Endothelial cell (in vitro differentiated cells): Measurements from ENCODE around the gene NUDT3. TPM values are rescaled to one million over a fixed set of nuclear protein-coding genes. Genes with fewer than 3 reads are reported as not detected.
"Not testable (repeated sequence)": the region's sequence is repeated elsewhere in the genome, so short reads cannot be mapped to it uniquely, and the experiment has no call there.

Experiments used
- DNase-seq: peaks from one replicate; pipeline ENCODE4 v3.0.0; 2021; ENCODE audit warnings: low spot score
- H3K27ac Mint-ChIP-seq: one replicate; pipeline ENCODE4 v1.8.0; 2021; ENCODE audit warnings: mixed read lengths, inconsistent platforms; ENCODE audit not compliant: unreplicated experiment
- H3K27me3 Mint-ChIP-seq: one replicate; pipeline ENCODE4 v1.8.0; 2021; ENCODE audit warnings: mild to moderate bottlenecking, moderate library complexity, mixed read lengths, inconsistent platforms; ENCODE audit not compliant: unreplicated experiment
- H3K36me3 Mint-ChIP-seq: one replicate; pipeline ENCODE4 v1.8.0; 2021; ENCODE audit warnings: mild to moderate bottlenecking, low read depth, mixed read lengths, inconsistent platforms; ENCODE audit not compliant: unreplicated experiment
- H3K4me1 Mint-ChIP-seq: one replicate; pipeline ENCODE4 v1.8.0; 2021; ENCODE audit warnings: mild to moderate bottlenecking, mixed read lengths, inconsistent platforms; ENCODE audit not compliant: unreplicated experiment
- H3K4me3 Mint-ChIP-seq: one replicate; pipeline ENCODE4 v1.8.0; 2021; ENCODE audit warnings: mild to moderate bottlenecking, mixed read lengths, inconsistent platforms; ENCODE audit not compliant: unreplicated experiment
- H3K9me3 Mint-ChIP-seq: one replicate; pipeline ENCODE4 v1.8.0; 2021; ENCODE audit warnings: mixed read lengths, inconsistent platforms; ENCODE audit not compliant: unreplicated experiment
- total RNA-seq: library from RNA; stranded (reverse); fragmentation: NEBNext Ultra II Directional; extraction: Animal tissue kit (Norgen Biotek cat#: 25700); gene quantifications from one replicate; pipeline ENCODE4 v1.2.1, GENCODE V29; 2021; ENCODE audit not compliant: unreplicated experiment
- TF ChIP-seq, protein P1 (sequence below): fragments of 200-600 bp; sonication (generic); IDR thresholded peaks from one replicate; pipeline ENCODE4 v1.5.0; 2021; ENCODE audit warnings: antibody characterized with exemption; ENCODE audit not compliant: unreplicated experiment

Gene NUDT3
- total RNA-seq, 1 donor from 2014 or later, result 52.0 TPM

- Mint-ChIP-seq H3K4me1 (peaks cover 50% of the 10 kb centered on the region), H3K4me3 (no peak overlapping the region), H3K9me3 (no peaks in the 10 kb centered on the region), H3K27me3 (peaks cover 7% of the 10 kb centered on the region), H3K27ac (peak overlapping the region; percentile 91), H3K36me3 (peaks cover 30% of the 10 kb centered on the region)
- no peak for DNase-seq
- TF ChIP-seq, protein P1, sequence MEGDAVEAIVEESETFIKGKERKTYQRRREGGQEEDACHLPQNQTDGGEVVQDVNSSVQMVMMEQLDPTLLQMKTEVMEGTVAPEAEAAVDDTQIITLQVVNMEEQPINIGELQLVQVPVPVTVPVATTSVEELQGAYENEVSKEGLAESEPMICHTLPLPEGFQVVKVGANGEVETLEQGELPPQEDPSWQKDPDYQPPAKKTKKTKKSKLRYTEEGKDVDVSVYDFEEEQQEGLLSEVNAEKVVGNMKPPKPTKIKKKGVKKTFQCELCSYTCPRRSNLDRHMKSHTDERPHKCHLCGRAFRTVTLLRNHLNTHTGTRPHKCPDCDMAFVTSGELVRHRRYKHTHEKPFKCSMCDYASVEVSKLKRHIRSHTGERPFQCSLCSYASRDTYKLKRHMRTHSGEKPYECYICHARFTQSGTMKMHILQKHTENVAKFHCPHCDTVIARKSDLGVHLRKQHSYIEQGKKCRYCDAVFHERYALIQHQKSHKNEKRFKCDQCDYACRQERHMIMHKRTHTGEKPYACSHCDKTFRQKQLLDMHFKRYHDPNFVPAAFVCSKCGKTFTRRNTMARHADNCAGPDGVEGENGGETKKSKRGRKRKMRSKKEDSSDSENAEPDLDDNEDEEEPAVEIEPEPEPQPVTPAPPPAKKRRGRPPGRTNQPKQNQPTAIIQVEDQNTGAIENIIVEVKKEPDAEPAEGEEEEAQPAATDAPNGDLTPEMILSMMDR, result no peak
These were observed 61.0 kb downstream of the NUDT3 start for GRCh38 chr6:34331371-34332050.

DNA sequence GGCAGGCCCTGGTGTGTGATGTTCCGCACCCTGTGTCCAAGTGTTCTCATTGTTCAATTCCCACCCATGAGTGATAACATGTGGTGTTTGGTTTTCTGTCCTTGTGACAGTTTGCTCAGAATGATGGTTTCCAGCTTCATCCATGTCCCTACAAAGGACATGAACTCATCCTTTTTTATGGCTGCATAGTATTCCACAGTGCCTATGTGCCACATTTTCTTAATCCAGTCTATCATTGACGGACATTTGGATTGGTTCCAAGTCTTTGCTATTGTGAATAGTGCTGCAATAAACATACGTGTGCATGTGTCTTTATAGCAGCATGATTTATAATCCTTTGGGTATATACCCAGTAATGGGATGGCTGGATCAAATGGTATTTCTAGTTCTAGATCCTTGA is 62.7 kb downstream of the NUDT3 start:
- not testable (repeated sequence) for H3K27ac Mint-ChIP-seq, H3K27me3 Mint-ChIP-seq, DNase-seq, H3K4me3 Mint-ChIP-seq, H3K9me3 Mint-ChIP-seq
- H3K4me1 Mint-ChIP-seq, result peaks cover 42% of the 10 kb centered on the region
- H3K36me3 Mint-ChIP-seq, result peaks cover 30% of the 10 kb centered on the region

DNA sequence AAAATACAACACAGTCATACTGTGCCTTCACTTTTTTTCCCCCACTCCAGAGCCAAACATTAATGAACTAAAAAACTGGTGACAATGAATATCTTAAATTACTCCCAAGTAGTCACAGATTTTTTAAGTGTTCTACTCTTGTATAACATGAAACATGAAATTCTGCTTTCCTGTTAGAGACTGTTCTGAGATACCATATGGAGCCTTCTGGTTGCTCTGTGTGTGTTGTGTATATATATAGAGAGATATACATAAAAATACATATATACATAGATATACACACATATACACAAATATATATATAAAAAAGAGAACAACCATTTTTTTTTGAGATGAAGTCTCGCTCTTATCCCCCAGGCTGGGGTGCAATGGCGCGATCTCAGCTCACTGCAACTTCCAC is 63.5 kb downstream of the NUDT3 start:
- H3K27me3 Mint-ChIP-seq, result peaks cover 9% of the 10 kb centered on the region

GRCh38 chr6:34327313-34328205 is 64.9 kb downstream of the NUDT3 start:
- Mint-ChIP-seq H3K4me1 (peaks cover 29% of the 10 kb centered on the region), H3K36me3 (peaks cover 24% of the 10 kb centered on the region)
- not testable (repeated sequence) for H3K4me3 Mint-ChIP-seq, H3K27ac Mint-ChIP-seq, H3K9me3 Mint-ChIP-seq, H3K27me3 Mint-ChIP-seq, DNase-seq

More for the DNA sequence above, 63.5 kb downstream of the NUDT3 start:
- TF ChIP-seq, protein P1, result no peak
- Mint-ChIP-seq H3K4me1 (peaks cover 38% of the 10 kb centered on the region), H3K36me3 (peaks cover 27% of the 10 kb centered on the region), H3K9me3 (no peaks in the 10 kb centered on the region), H3K4me3 (no peak overlapping the region), H3K27ac (no peak overlapping the region)
- DNase-seq, result no peak

- Mint-ChIP-seq H3K27me3 (peaks cover 8% of the 10 kb centered on the region), H3K27ac (no peak overlapping the region), H3K9me3 (no peaks in the 10 kb centered on the region), H3K4me3 (no peak overlapping the region), H3K4me1 (peaks cover 31% of the 10 kb centered on the region), H3K36me3 (peaks cover 13% of the 10 kb centered on the region)
- TF ChIP-seq, protein P1, result no peak
- DNase-seq, result no peak
These were observed 66.8 kb downstream of the NUDT3 start for GRCh38 chr6:34325633-34326032.
